Colonic mucosa (tissue), 4 donors: Measurements from ENCODE around the gene FBXW2. TPM values are rescaled to one million over a fixed set of nuclear protein-coding genes. Genes with fewer than 3 reads are reported as not detected.
A peak's percentile ranks its signal among the peaks of the same experiment; 100 is the strongest.

Source experiments
- DNase-seq: peaks from one replicate; pipeline ENCODE4 v3.0.0-alpha.2; 2020
- H3K27ac ChIP-seq: fragments of 200-600 bp; one replicate; pipeline ENCODE4 v1.8.0; 2021
- H3K27me3 ChIP-seq: fragments of 200-600 bp; one replicate; pipeline ENCODE4 v1.8.0; 2021
- H3K36me3 ChIP-seq: fragments of 200-600 bp; one replicate; pipeline ENCODE4 v1.8.0; 2021
- H3K4me1 ChIP-seq: fragments of 200-600 bp; one replicate; pipeline ENCODE4 v1.8.0; 2021; ENCODE audit warnings: mild to moderate bottlenecking
- H3K4me3 ChIP-seq: fragments of 200-600 bp; one replicate; pipeline ENCODE4 v1.8.0; 2021
- H3K9ac ChIP-seq, 2 donors: one replicate each; pipeline ENCODE4 v1.7.0; 2013; ENCODE audit warnings: control low read depth in 2 of 2, low read depth in 2 of 2, low read length in 2 of 2
- H3K9me3 ChIP-seq: fragments of 200-600 bp; one replicate; pipeline ENCODE4 v1.8.0; 2021
- intact Hi-C: fragments of 100-400 bp; cut with DNase I; formaldehyde crosslinking; loops from one replicate; pipeline ENCODE4 v1.14.1; 2022
- total RNA-seq, 2 donors: library from RNA; stranded (reverse); fragmentation: NEBNext Ultra II Directional in 1 of 2; extraction: Animal tissue kit (Norgen Biotek cat#: 25700) in 1 of 2; gene quantifications; one replicate each; pipeline ENCODE4 v1.2.1, GENCODE V29; 2021
- TF ChIP-seq, protein P1 (sequence below): fragments of 200-600 bp; IDR thresholded peaks from one replicate; pipeline ENCODE4 v1.8.0; 2022; ENCODE audit warnings: antibody characterized with exemption, mild to moderate bottlenecking
- donor health status: healthy.
- donor health status: DM: no; HTN: no; CAD: no.
- donor health status: DM: no; HTN: no; CAD: no.

FBXW2 gene
- total RNA-seq: 10 to 100 TPM; 52.1 to 53.5 TPM

- Histone ChIP-seq H3K4me3 (peak within 1 kb of the TSS; percentile 80), H3K4me1 (peaks cover 9% of the 10 kb centered on the region), H3K9me3 (no peaks in the 10 kb centered on the region), H3K27me3 (no peaks in the 10 kb centered on the region), H3K36me3 (no peaks in the 10 kb centered on the region), H3K9ac (peak within 1 kb of the TSS; percentile 90 to 99), H3K27ac (peak within 1 kb of the TSS; percentile 82)
- TF ChIP-seq, protein P1, sequence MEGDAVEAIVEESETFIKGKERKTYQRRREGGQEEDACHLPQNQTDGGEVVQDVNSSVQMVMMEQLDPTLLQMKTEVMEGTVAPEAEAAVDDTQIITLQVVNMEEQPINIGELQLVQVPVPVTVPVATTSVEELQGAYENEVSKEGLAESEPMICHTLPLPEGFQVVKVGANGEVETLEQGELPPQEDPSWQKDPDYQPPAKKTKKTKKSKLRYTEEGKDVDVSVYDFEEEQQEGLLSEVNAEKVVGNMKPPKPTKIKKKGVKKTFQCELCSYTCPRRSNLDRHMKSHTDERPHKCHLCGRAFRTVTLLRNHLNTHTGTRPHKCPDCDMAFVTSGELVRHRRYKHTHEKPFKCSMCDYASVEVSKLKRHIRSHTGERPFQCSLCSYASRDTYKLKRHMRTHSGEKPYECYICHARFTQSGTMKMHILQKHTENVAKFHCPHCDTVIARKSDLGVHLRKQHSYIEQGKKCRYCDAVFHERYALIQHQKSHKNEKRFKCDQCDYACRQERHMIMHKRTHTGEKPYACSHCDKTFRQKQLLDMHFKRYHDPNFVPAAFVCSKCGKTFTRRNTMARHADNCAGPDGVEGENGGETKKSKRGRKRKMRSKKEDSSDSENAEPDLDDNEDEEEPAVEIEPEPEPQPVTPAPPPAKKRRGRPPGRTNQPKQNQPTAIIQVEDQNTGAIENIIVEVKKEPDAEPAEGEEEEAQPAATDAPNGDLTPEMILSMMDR: no peak
- intact Hi-C loops: no loop called here
- DNase-seq: peak; percentile 95
These were observed at the start of gene FBXW2 for GRCh38 chr9:120792898-120793765. TSS of gene FBXW2 (minus strand) at chr9:120793416. CDS start at chr9:120788258, 5,158 bp downstream.

GRCh38 chr9:120841930-120842684 is 48.9 kb upstream of the FBXW2 start:
- Histone ChIP-seq H3K27ac (peak overlapping the region; percentile 86), H3K36me3 (no peaks in the 10 kb centered on the region), H3K4me1 (peaks cover 3% of the 10 kb centered on the region), H3K9me3 (no peaks in the 10 kb centered on the region), H3K9ac (peak overlapping the region; percentile 92 to 98), H3K4me3 (peak overlapping the region; percentile 75), H3K27me3 (no peaks in the 10 kb centered on the region)
- intact Hi-C loops: no loop called here
- DNase-seq: no peak
- TF ChIP-seq, protein P1: no peak

DNA sequence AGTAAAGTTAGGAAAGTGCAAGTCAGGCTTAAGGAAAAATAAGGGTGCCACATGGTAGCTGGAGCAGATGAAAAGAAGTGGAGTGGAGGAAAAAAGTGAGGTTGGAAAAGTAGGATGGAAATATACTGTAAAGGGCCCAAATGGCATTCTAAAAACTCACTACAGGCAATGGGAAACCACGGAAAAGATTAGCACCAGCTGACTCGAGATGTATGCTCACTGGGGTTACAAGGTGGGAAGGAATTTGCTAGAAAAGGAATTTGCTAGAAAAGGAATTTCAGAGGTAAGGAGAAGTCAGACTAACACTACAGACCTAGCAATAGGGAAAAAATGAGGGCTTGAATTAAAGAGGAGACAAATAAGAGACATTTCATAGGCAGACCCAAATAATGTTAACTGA is 45.9 kb upstream of the FBXW2 start:
- Histone ChIP-seq H3K4me3 (no peak overlapping the region), H3K9me3 (no peaks in the 10 kb centered on the region), H3K27ac (no peak overlapping the region), H3K27me3 (no peaks in the 10 kb centered on the region), H3K9ac (no peak overlapping the region), H3K36me3 (no peaks in the 10 kb centered on the region), H3K4me1 (peaks cover 3% of the 10 kb centered on the region)
- TF ChIP-seq, protein P1: no peak
- DNase-seq: no peak
- intact Hi-C loops: no loop called here

DNA sequence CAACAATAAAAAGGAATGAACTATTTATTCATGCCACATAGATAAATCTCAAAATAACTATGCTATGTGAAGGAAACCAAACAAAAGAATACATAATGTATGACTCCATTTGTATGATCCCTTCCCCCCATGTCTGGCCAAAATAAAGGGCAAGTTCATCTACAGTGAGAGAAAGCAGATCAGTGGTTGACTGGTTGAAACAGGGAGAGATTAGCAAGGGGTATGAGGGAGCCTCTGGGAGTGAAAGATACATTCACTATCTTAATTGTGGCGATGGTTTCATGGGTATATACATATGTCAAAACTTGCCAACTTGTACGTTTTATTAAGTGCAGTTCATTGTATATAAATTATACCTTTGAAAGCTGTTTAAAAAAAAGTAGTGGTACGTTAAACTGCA is 44.7 kb upstream of the FBXW2 start:
- no peak overlapping the region for H3K27ac ChIP-seq
- H3K4me3 ChIP-seq: no peak overlapping the region
- no peaks in the 10 kb centered on the region for H3K9me3 ChIP-seq
- no peak for DNase-seq
- intact Hi-C loops: no loop called here
- TF ChIP-seq, protein P1: no peak
- H3K36me3 ChIP-seq: no peaks in the 10 kb centered on the region
- no peaks in the 10 kb centered on the region for H3K27me3 ChIP-seq
- H3K9ac ChIP-seq: no peak overlapping the region
- peaks cover 3% of the 10 kb centered on the region for H3K4me1 ChIP-seq

GRCh38 chr9:120833325-120833724 is 40.1 kb upstream of the FBXW2 start:
- H3K9me3 ChIP-seq: no peaks in the 10 kb centered on the region
- TF ChIP-seq, protein P1: no peak
- no peak overlapping the region for H3K4me3 ChIP-seq
- intact Hi-C loops: no loop called here
- no peak for DNase-seq
- no peak overlapping the region for H3K27ac ChIP-seq
- no peaks in the 10 kb centered on the region for H3K27me3 ChIP-seq
- peaks cover 12% of the 10 kb centered on the region for H3K36me3 ChIP-seq
- no peaks in the 10 kb centered on the region for H3K4me1 ChIP-seq
- no peak overlapping the region for H3K9ac ChIP-seq
